HG02642 (cell line): Measurements from ENCODE around the gene SPECC1.
"Not testable (repeated sequence)": the region's sequence is repeated elsewhere in the genome, so short reads cannot be mapped to it uniquely, and the experiment has no call there.

ENCODE experiments used
- ATAC-seq: cut with Tn5 transposase; IDR thresholded peaks from one replicate; pipeline ENCODE4 v1.9.1; 2021; ENCODE audit warnings: mild to moderate bottlenecking; ENCODE audit not compliant: unreplicated experiment, poor library complexity

Gene SPECC1

GRCh38 chr17:20091174-20092029 is 82.2 kb downstream of the SPECC1 start:
- no peak for ATAC-seq

- ATAC-seq = no peak
Measured at GRCh38 chr17:20092261-20092867, 83.2 kb downstream of the SPECC1 start.

- no peak for ATAC-seq
Measured at GRCh38 chr17:20092973-20093626, 83.9 kb downstream of the SPECC1 start.

- no peak for ATAC-seq
Measured at GRCh38 chr17:20094777-20095176, 85.6 kb downstream of the SPECC1 start.

GRCh38 chr17:20095336-20096080 is 86.3 kb downstream of the SPECC1 start:
- no peak for ATAC-seq

GRCh38 chr17:20096430-20096829 is 87.3 kb downstream of the SPECC1 start:
- no peak for ATAC-seq

GRCh38 chr17:20097330-20097729 is 88.2 kb downstream of the SPECC1 start:
- no peak for ATAC-seq

- ATAC-seq = no peak
Measured at GRCh38 chr17:20098314-20098713, 89.2 kb downstream of the SPECC1 start.

GRCh38 chr17:20100806-20101205 is 91.6 kb downstream of the SPECC1 start:
- not testable (repeated sequence) for ATAC-seq

GRCh38 chr17:20103454-20104446 is 94.6 kb downstream of the SPECC1 start:
- ATAC-seq = no peak

GRCh38 chr17:20105539-20106280 is 96.6 kb downstream of the SPECC1 start:
- ATAC-seq = no peak

- ATAC-seq = not testable (repeated sequence)
Measured at GRCh38 chr17:20106446-20106845, 97.3 kb downstream of the SPECC1 start.

- no peak for ATAC-seq
Measured at GRCh38 chr17:20109076-20109475, 99.9 kb downstream of the SPECC1 start.

- ATAC-seq = no peak
Measured at GRCh38 chr17:20111538-20111937, 102.4 kb downstream of the SPECC1 start.

- no peak for ATAC-seq
Measured at GRCh38 chr17:20114466-20114865, 105.3 kb downstream of the SPECC1 start.

- no peak for ATAC-seq
Measured at GRCh38 chr17:20116683-20117309, 107.6 kb downstream of the SPECC1 start.

- ATAC-seq = no peak
Measured at GRCh38 chr17:20118280-20118679, 109.1 kb downstream of the SPECC1 start.

- no peak for ATAC-seq
Measured at GRCh38 chr17:20120836-20121235, 111.7 kb downstream of the SPECC1 start.
